Measurements from ENCODE around the gene PDK2. TPM values are rescaled to one million over a fixed set of nuclear protein-coding genes. Genes with fewer than 3 reads are reported as not detected.

PDK2 gene
- 10 to 100 TPM; 26.6 to 34.6 TPM for total RNA-seq

DNA sequence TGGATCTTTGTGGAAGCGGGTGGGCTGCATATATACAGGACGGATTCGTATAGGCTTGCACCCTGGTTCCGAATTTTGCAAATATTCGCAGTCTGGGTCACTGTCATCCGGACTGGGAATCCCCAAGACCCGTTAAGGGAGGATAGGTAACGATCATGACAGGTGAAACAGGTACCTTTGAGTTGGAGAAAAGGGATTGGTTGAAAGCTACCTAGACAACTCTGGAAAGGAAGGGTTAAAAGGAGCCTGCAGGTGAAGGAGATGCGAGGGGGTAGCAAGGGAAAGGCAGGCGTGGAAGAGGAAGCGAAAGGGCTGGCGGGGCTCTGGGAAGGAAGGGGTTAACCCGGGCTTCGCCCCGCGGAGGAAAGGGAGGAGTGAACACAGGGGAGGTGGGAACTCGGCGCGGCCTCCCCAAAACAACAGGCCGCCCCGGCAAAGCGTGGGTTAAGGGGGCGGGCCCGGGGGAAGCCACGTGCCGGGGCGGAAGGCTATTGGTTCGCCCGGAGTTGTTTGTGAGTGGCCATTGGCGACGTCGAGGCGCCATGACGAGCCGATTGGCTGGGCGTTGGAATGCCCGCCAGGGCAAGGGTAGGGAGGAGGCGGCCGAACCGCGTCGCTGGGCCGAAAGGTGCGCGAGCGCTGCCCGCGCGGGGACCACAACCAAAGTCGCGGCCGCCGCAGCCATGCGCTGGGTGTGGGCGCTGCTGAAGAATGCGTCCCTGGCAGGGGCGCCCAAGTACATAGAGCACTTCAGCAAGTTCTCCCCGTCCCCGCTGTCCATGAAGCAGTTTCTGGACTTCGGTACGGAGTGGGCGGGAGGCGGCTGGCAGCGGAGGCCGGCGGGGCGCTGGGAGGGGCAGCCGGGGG is at the start of gene PDK2:
TSS of gene PDK2 (plus strand) at position 599 of the 867 bp plus-strand sequence. CDS start at position 684, 85 bp downstream.
- ATAC-seq (replicated peaks in 1 of 2) (peak; percentile 92 to 96), DNase-seq (peak; percentile 97)
- Mint-ChIP-seq H3K27ac (peak within 1 kb of the TSS; percentile 89), H3K9me3 (no peaks in the 10 kb centered on the region), H3K27me3 (ENCODE audit: low read depth) (no peaks in the 10 kb centered on the region), H3K36me3 (ENCODE audit: insufficient read depth in 2 of 2) (no peaks in the 10 kb centered on the region), H3K4me1 (ENCODE audit: low read depth) (peaks cover 23% of the 10 kb centered on the region), H3K4me3 (peak within 1 kb of the TSS; percentile 94 to 98)

DNA sequence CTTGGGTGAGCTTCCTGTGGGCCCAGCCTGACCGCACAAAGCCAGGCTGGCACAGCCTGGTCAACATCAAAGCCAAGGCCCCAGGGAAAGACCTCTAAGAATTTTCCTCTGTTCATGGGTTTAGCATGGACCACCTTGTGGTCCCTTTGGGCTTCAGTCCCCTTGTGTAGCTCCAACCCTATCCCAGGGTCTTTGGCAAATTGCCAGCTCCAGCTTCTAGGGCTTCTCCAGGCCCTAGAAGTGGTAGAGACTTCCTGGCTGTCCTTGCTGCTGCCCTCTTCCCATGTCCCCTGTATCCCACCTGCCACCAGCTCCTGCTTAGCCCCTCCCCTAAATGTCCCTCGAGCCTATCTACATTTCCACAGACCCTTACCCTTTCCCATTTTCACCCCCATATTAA is 49.0 kb upstream of the PDK2 start:
- Mint-ChIP-seq H3K4me3 (no peak overlapping the region), H3K36me3 (ENCODE audit: insufficient read depth in 2 of 2) (no peaks in the 10 kb centered on the region), H3K27ac (no peak overlapping the region), H3K27me3 (ENCODE audit: low read depth) (no peaks in the 10 kb centered on the region), H3K4me1 (ENCODE audit: low read depth) (peaks cover 38% of the 10 kb centered on the region), H3K9me3 (no peaks in the 10 kb centered on the region)
- no peak for ATAC-seq (replicated peaks in 1 of 2)
- no peak for DNase-seq

DNA sequence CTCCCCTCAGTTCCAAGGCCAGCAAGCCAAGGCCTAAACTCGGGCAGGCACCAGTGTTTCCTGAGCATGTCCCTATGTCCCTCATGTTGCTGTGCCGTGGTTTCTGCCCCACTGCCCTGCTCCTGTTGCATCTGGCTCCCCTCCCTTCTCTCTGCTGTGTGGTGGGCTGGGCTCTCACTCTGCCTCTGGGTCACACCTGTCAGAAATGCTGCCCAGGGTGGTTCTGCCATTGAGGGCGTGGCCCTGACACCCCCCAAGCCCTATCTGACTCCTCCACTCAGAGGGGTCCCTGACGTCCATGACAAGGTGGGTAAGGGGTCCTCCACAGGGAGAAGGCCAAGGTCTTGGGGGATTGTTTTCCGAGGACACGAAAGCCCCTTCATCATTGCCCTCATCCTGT is 48.5 kb upstream of the PDK2 start:
- Mint-ChIP-seq H3K27ac (no peak overlapping the region), H3K4me3 (no peak overlapping the region), H3K27me3 (ENCODE audit: low read depth) (no peaks in the 10 kb centered on the region), H3K9me3 (no peaks in the 10 kb centered on the region), H3K4me1 (ENCODE audit: low read depth) (peaks cover 42% of the 10 kb centered on the region), H3K36me3 (ENCODE audit: insufficient read depth in 2 of 2) (no peaks in the 10 kb centered on the region)
- ATAC-seq (replicated peaks in 1 of 2) = no peak
- DNase-seq = no peak

DNA sequence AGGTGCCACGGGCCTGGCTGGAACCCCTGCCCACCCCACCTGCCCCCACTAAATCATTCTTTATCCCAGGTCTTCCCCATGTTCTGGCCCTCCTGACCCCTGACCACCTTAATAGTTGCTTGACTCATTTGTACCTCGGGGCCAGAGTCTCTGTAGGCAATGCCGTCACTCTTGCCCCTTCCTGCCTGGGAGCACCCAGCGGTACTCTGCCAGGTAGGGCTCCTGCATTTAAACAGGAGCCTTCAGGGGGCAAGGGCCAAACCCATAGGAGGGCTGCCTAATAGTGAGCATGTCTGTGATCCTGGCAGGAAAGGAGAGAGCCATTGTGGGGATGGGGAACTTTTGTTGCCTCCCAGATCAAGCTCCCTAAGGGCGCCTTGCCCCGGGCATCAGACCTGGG is 48.1 kb upstream of the PDK2 start:
- ATAC-seq (replicated peaks in 1 of 2) (no peak), DNase-seq (no peak)
- Mint-ChIP-seq H3K9me3 (no peaks in the 10 kb centered on the region), H3K27ac (no peak overlapping the region), H3K27me3 (ENCODE audit: low read depth) (no peaks in the 10 kb centered on the region), H3K36me3 (ENCODE audit: insufficient read depth in 2 of 2) (no peaks in the 10 kb centered on the region), H3K4me3 (peak overlapping the region in 1 of 2 donors; percentile 59), H3K4me1 (ENCODE audit: low read depth) (peaks cover 47% of the 10 kb centered on the region)

DNA sequence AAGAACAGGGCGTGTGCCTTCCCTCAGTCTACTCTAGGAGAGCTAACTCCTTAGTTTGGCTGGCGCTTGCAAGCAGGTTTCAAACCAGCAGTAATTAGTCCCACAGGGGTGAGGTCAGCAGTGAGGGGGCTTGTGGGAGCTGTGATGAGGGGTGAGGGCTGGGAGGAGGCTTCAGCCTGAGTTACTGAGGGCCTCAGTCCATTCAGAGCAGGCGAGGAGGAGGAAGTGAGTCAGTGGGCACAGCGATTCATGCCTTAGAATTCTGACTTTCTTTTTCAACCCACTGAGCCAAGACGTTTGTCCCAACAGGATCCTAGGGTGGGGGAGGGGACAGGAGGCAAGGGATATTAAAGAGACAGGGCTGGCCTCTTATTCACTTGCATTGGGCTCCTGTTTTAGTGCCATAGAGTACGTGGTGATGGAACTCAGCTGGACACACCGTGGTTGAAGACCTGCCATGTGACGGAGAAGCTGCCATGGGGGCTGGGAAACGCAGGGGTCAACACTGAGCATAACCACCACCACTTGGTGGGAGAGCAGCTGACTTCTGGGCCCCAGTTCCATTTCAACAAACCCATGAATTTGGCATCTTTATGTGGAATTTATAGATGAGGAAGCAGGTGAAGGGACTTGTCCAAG is 47.5 kb upstream of the PDK2 start:
- no peak overlapping the region for H3K27ac Mint-ChIP-seq

DNA sequence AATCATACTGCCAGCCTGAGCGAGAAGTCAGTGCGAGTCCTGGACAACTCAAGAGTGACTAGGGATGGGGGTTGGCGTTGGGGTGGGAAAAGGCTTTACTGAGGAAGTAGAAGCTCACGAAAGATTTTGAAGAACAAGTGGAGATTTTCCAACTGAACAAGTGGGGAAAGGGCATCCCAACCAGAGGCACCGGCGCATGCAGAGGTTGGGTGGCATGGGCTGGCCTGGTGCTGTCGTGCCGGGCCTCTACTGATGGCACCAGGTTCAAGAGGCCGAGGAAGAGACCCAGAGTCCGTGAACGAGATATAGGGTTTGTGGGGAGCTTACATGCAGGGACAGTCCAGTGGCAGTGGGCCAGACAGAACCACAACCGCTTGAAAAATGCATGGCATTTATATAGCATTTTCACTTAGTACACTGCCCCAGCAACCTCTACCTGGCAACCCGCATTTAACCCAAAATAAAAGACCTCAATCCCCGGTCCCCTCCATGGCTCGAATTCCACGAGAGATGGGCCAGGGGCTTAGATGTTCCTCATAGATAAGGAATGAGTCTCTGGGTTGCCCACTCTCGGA is 46.9 kb upstream of the PDK2 start:
- no peak overlapping the region for H3K27ac Mint-ChIP-seq
- H3K4me3 Mint-ChIP-seq = no peak overlapping the region
- H3K27me3 Mint-ChIP-seq (ENCODE audit: low read depth) = no peaks in the 10 kb centered on the region
- peaks cover 51% of the 10 kb centered on the region for H3K4me1 Mint-ChIP-seq (ENCODE audit: low read depth)
- ATAC-seq (replicated peaks in 1 of 2) = no peak
- no peaks in the 10 kb centered on the region for H3K9me3 Mint-ChIP-seq
- DNase-seq = no peak
- H3K36me3 Mint-ChIP-seq (ENCODE audit: insufficient read depth in 2 of 2) = no peaks in the 10 kb centered on the region

More for the DNA sequence above, 47.5 kb upstream of the PDK2 start:
- H3K4me3 Mint-ChIP-seq = peak overlapping the region in 1 of 2 donors; percentile 59
- ATAC-seq (replicated peaks in 1 of 2) (peak; percentile 50 to 56), DNase-seq (peak; percentile 38 to 40)
- H3K36me3 Mint-ChIP-seq (ENCODE audit: insufficient read depth in 2 of 2) = no peaks in the 10 kb centered on the region
- peaks cover 51% of the 10 kb centered on the region for H3K4me1 Mint-ChIP-seq (ENCODE audit: low read depth)
- H3K9me3 Mint-ChIP-seq = no peaks in the 10 kb centered on the region
- H3K27me3 Mint-ChIP-seq (ENCODE audit: low read depth) = no peaks in the 10 kb centered on the region

DNA sequence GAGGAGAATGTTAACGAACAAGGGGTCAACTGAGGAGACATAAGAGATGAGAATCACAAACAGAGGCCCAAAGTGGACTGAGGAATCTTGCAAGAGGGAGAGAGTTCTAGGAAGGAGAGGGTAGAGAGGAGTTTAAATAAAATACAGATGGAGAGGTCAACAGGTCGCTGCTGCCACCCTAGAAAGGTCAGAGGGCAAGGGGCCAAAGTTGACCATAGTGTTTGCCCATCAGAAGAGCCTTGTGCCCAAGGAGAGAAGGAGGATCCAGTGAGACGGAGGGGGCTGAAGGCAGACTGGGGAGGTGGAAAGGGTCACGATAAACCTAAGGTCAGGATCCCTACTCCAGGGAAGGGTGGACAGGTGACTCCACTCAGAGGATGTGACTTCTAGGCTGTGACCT is 46.2 kb upstream of the PDK2 start:
- ATAC-seq (replicated peaks in 1 of 2) (no peak), DNase-seq (no peak)
- H3K27me3 Mint-ChIP-seq (ENCODE audit: low read depth) = no peaks in the 10 kb centered on the region
- peaks cover 51% of the 10 kb centered on the region for H3K4me1 Mint-ChIP-seq (ENCODE audit: low read depth)
- no peaks in the 10 kb centered on the region for H3K36me3 Mint-ChIP-seq (ENCODE audit: insufficient read depth in 2 of 2)
- H3K9me3 Mint-ChIP-seq = no peaks in the 10 kb centered on the region
- no peak overlapping the region for H3K4me3 Mint-ChIP-seq
- no peak overlapping the region for H3K27ac Mint-ChIP-seq

DNA sequence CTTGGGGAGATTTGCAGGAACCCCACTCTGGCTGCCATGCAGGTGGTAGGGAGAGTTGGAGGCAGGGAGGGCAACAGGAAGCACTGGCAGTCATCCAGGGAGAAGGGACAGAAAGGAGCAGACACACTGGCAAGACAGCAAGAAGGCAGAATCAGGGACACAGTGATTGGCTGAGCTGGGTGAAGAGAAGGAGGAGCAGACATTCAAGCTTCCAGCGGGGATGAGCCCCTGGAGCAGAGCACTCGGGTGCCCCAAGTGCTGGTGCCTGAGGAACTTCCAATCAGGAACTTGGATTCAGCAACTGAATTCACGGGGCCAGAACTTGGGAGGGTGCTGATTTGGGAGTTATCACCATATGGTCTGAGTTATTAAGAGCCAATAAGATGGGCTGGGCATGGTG is 45.5 kb upstream of the PDK2 start:
- Mint-ChIP-seq H3K9me3 (no peaks in the 10 kb centered on the region), H3K4me1 (ENCODE audit: low read depth) (peaks cover 52% of the 10 kb centered on the region), H3K27ac (no peak overlapping the region), H3K27me3 (ENCODE audit: low read depth) (no peaks in the 10 kb centered on the region), H3K36me3 (ENCODE audit: insufficient read depth in 2 of 2) (no peaks in the 10 kb centered on the region), H3K4me3 (no peak overlapping the region)
- no peak for DNase-seq
- no peak for ATAC-seq (replicated peaks in 1 of 2)

DNA sequence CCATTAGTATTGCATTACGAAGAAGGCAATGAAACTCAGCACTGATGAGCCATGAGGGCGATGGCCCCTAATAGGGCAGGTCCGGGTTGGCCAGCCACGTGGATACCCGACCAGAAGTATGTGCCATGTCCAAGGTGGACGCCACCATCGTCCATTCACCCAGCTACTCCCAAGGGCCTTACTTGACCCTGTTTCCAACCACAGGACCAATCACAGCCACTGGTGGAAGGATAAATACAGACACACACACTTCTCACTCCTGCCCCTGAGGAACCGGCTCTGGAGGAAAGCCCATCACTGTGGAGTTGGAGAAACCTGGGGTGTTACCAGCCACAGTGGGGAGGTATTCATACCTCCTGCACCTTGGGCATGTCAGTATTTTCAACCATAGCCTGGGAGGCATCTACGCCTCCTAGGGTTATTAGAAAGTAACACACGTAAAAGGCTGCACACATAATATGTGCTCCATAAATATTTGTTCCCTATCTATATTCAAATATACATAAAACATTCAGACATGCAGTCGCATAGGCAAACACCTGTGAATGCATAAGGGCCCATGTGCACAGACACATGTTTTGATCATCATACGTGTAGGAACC is 44.6 kb upstream of the PDK2 start:
- H3K4me3 Mint-ChIP-seq = peak overlapping the region; percentile 67 to 80
- H3K36me3 Mint-ChIP-seq (ENCODE audit: insufficient read depth in 2 of 2) = peaks cover 0 to 3% of the 10 kb centered on the region in 2 donors
- ATAC-seq (replicated peaks in 1 of 2) (no peak), DNase-seq (no peak)
- H3K27ac Mint-ChIP-seq = no peak overlapping the region
- no peaks in the 10 kb centered on the region for H3K9me3 Mint-ChIP-seq
- peaks cover 59% of the 10 kb centered on the region for H3K4me1 Mint-ChIP-seq (ENCODE audit: low read depth)
- no peaks in the 10 kb centered on the region for H3K27me3 Mint-ChIP-seq (ENCODE audit: low read depth)

DNA sequence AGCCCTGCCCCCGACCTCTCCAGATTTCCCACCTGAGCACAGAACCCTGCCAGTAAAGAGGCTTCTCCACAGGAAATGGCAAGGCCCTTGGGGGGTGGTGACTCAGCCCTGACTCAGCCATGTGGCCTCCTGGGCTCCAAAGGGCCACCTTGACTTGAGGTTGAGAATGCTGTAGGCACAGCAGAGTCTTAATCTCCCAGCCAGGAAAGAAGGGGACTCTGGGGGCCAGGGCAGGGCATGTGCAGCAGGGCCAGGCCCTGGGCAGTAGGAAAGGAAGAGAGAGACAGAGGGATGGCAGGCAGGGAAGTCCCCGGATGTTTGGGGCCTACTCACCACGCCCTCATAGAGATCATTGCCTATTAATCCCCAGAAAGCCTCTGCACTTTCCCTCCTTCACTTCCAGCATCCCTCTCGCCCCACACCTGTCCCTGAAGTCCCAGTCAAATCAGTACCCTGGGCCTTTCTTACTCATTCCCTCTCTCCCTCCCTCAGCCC is 44.0 kb upstream of the PDK2 start:
- peak; percentile 83 to 87 for ATAC-seq (replicated peaks in 1 of 2)
- peak overlapping the region; percentile 67 to 80 for H3K4me3 Mint-ChIP-seq
- H3K36me3 Mint-ChIP-seq (ENCODE audit: insufficient read depth in 2 of 2) = peaks cover 0 to 3% of the 10 kb centered on the region in 2 donors
- no peaks in the 10 kb centered on the region for H3K9me3 Mint-ChIP-seq
- H3K27me3 Mint-ChIP-seq (ENCODE audit: low read depth) = no peaks in the 10 kb centered on the region
- H3K27ac Mint-ChIP-seq = peak overlapping the region; percentile 17
- H3K4me1 Mint-ChIP-seq (ENCODE audit: low read depth) = peaks cover 59% of the 10 kb centered on the region
- DNase-seq = peak; percentile 87

DNA sequence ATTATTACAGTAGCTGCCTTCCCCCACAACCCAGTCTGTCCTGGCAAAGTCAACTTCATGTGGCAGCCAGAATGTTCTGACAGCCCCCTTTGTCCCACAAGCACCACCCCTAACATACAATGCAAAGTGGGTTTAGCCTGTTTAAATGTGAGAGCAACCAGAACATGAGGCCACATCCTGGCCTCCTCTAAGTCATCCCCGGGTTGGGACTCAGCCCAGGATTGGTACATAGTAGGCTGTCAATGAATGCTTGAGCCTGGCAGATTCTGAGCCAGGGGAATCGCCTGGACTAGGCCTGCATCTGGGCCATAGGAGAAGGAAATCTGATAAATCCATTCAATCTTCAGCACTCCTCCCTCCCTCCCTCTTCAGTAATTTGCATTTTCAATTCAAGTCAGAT is 43.5 kb upstream of the PDK2 start:
- H3K27me3 Mint-ChIP-seq (ENCODE audit: low read depth) = no peaks in the 10 kb centered on the region
- H3K4me1 Mint-ChIP-seq (ENCODE audit: low read depth) = peaks cover 59% of the 10 kb centered on the region
- ATAC-seq (replicated peaks in 1 of 2) = peak in 1 of 2 donors; percentile 4
- peaks cover 0 to 3% of the 10 kb centered on the region in 2 donors for H3K36me3 Mint-ChIP-seq (ENCODE audit: insufficient read depth in 2 of 2)
- H3K27ac Mint-ChIP-seq = peak overlapping the region; percentile 17
- H3K9me3 Mint-ChIP-seq = no peaks in the 10 kb centered on the region
- H3K4me3 Mint-ChIP-seq = peak overlapping the region; percentile 67 to 80
- no peak for DNase-seq

DNA sequence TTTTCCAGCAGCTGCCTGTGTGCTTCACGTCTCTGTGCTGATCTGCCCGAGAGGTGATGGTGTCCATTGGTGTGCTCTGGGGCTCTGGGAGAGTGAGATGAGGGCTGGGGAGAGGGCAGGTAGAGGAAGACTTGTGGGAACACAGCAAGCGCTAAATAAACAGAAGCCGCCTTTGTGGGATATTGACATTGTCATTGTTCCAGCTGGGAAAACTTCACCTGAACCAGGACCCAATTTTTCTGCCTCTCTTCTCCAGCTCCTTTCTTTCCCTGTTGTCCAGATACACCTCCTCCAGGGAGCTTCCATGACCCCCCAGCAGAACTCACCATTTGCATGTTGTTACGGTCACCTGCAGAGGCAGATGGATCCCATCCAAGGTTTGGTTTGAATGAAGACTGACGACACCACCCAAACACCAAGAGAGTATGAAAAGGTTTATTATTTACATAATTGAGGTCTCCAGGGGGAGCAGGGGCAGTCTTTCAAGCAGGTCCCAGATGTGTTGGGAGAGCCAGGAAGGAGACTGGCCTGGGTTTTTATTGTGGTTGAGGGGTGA is 42.8 kb upstream of the PDK2 start:
- no peak overlapping the region for H3K27ac Mint-ChIP-seq
- no peaks in the 10 kb centered on the region for H3K9me3 Mint-ChIP-seq
- H3K27me3 Mint-ChIP-seq (ENCODE audit: low read depth) = no peaks in the 10 kb centered on the region
- peaks cover 61% of the 10 kb centered on the region for H3K4me1 Mint-ChIP-seq (ENCODE audit: low read depth)
- no peak overlapping the region for H3K4me3 Mint-ChIP-seq
- DNase-seq = no peak
- H3K36me3 Mint-ChIP-seq (ENCODE audit: insufficient read depth in 2 of 2) = peaks cover 0 to 3% of the 10 kb centered on the region in 2 donors
- ATAC-seq (replicated peaks in 1 of 2) = no peak
